ENCODE measurements around the gene THRSP. TPM values are rescaled to one million over a fixed set of nuclear protein-coding genes. Genes with fewer than 3 reads are reported as not detected.
"Not testable (repeated sequence)": the region's sequence is repeated elsewhere in the genome, so short reads cannot be mapped to it uniquely, and the experiment has no call there.

Gene THRSP
- total RNA-seq: not detected

- Mint-ChIP-seq H3K36me3 (ENCODE audit: low read depth) (peaks cover 17% of the 10 kb centered on the region), H3K4me1 (peaks cover 1% of the 10 kb centered on the region), H3K27ac (no peak within 1 kb of the TSS), H3K4me3 (no peak within 1 kb of the TSS), H3K9me3 (no peaks in the 10 kb centered on the region), H3K27me3 (no peaks in the 10 kb centered on the region)
- CTCF ChIA-PET: interaction anchor here (1.0 to 1.1 kb wide), 3 partner anchors 12 to 18 kb away, joined by 3 read pairs; no protein-coding TSS in a partner anchor
- POLR2A ChIA-PET: no interaction called here
- no peak for DNase-seq
These were observed at the start of gene THRSP for GRCh38 chr11:78063440-78064181. THRSP (plus strand) TSS chr11:78063861; CDS start chr11:78063882, 21 bp downstream.

GRCh38 chr11:78014937-78015520 is 48.6 kb upstream of the THRSP start:
- H3K4me3 Mint-ChIP-seq; H3K27ac Mint-ChIP-seq; POLR2A ChIA-PET; H3K9me3 Mint-ChIP-seq; H3K27me3 Mint-ChIP-seq; DNase-seq; H3K4me1 Mint-ChIP-seq; H3K36me3 Mint-ChIP-seq (ENCODE audit: low read depth): not testable (repeated sequence)
- CTCF ChIA-PET: interaction anchor here (1.2 kb wide), 1 partner anchor 16 kb away, joined by 3 read pairs; no protein-coding TSS in a partner anchor

DNA sequence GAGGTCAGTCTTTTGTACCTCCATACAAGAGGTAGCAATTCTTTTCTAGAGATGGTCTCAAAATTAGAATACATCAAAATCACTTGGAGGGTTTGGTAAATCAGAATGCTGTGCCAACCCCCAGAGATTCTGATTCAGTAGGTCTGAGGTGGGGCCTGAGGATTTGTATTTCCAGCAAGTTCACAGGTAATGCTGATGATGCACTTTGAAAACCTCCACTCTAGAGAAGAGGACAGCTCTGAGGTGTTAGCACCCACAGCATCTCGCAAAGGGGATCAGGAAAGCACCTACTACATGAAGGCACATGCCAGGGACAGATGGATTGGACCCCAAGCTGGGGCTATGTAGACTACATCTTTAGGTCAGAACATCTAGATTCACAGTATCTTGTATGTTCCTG is 47.8 kb upstream of the THRSP start:
- H3K27ac Mint-ChIP-seq: no peak overlapping the region
- DNase-seq: no peak
- ChIA-PET CTCF (interaction anchor here (0.5 kb wide), 1 partner anchor 375 kb away, joined by 3 read pairs; no protein-coding TSS in a partner anchor), POLR2A (no interaction called here)
- no peaks in the 10 kb centered on the region for H3K27me3 Mint-ChIP-seq
- no peaks in the 10 kb centered on the region for H3K36me3 Mint-ChIP-seq (ENCODE audit: low read depth)
- H3K4me3 Mint-ChIP-seq: no peak overlapping the region
- no peaks in the 10 kb centered on the region for H3K9me3 Mint-ChIP-seq
- H3K4me1 Mint-ChIP-seq: no peaks in the 10 kb centered on the region

GRCh38 chr11:78019808-78020207 is 43.9 kb upstream of the THRSP start:
- Mint-ChIP-seq H3K27ac (no peak overlapping the region), H3K9me3 (no peaks in the 10 kb centered on the region), H3K27me3 (peaks cover 10% of the 10 kb centered on the region), H3K4me3 (no peak overlapping the region), H3K36me3 (ENCODE audit: low read depth) (no peaks in the 10 kb centered on the region), H3K4me1 (peaks cover 3% of the 10 kb centered on the region)
- CTCF ChIA-PET: interaction anchor here (0.8 kb wide), 1 partner anchor 10 kb away, joined by 4 read pairs; no protein-coding TSS in a partner anchor
- DNase-seq: no peak
- POLR2A ChIA-PET: no interaction called here

DNA sequence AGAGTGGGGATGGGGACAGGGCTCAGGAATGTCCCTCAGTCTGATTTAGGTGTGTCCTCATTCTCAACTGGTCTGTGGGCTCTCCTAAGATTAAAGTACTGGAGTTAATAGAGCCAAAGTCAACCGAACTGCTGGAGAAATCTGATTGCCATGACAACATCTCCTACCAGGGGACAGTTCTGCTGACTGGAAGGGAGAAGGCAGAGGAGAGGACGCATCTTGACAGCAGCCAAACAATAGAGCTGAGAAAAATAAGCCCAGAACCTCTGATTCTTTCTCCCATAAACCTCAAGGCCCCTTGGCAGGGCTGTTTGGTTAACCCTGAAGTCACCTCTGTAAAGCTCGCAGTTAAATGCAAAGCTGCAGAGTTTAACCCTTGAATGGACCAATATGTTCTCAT is 43.4 kb upstream of the THRSP start:
- H3K4me3 Mint-ChIP-seq: no peak overlapping the region
- POLR2A ChIA-PET: no interaction called here
- no peaks in the 10 kb centered on the region for H3K9me3 Mint-ChIP-seq
- peaks cover 3% of the 10 kb centered on the region for H3K4me1 Mint-ChIP-seq
- H3K27me3 Mint-ChIP-seq: peaks cover 10% of the 10 kb centered on the region
- H3K36me3 Mint-ChIP-seq (ENCODE audit: low read depth): no peaks in the 10 kb centered on the region
- CTCF ChIA-PET: interaction anchor here (0.8 to 1.9 kb wide), 3 partner anchors 11 to 19 kb away, joined by 3 to 4 read pairs (median 4); no protein-coding TSS in a partner anchor
- no peak overlapping the region for H3K27ac Mint-ChIP-seq
- no peak for DNase-seq

- peaks cover 10% of the 10 kb centered on the region for H3K27me3 Mint-ChIP-seq
- H3K4me1 Mint-ChIP-seq: peaks cover 3% of the 10 kb centered on the region
- no peaks in the 10 kb centered on the region for H3K36me3 Mint-ChIP-seq (ENCODE audit: low read depth)
- H3K4me3 Mint-ChIP-seq: no peak overlapping the region
- ChIA-PET CTCF (interaction anchor here (0.7 to 1.9 kb wide), 4 partner anchors 13 to 24 kb away, joined by 3 to 4 read pairs (median 4); no protein-coding TSS in a partner anchor), POLR2A (no interaction called here)
- no peak for DNase-seq
- H3K9me3 Mint-ChIP-seq: no peaks in the 10 kb centered on the region
- H3K27ac Mint-ChIP-seq: no peak overlapping the region
These were observed 42.0 kb upstream of the THRSP start for GRCh38 chr11:78021611-78022010.

GRCh38 chr11:78022397-78023396 is 41.0 kb upstream of the THRSP start, which contains the start of gene KCTD14:
KCTD14 (minus strand) TSS chr11:78023276; CDS start chr11:78023249, 27 bp downstream.
- Mint-ChIP-seq H3K9me3 (no peaks in the 10 kb centered on the region), H3K36me3 (ENCODE audit: low read depth) (no peaks in the 10 kb centered on the region), H3K4me3 (no peak within 1 kb of the TSS), H3K27me3 (peaks cover 10% of the 10 kb centered on the region), H3K27ac (peak within 1 kb of the TSS; percentile 65), H3K4me1 (peaks cover 3% of the 10 kb centered on the region)
- DNase-seq: no peak
- POLR2A ChIA-PET: no interaction called here
- CTCF ChIA-PET: no interaction called here

DNA sequence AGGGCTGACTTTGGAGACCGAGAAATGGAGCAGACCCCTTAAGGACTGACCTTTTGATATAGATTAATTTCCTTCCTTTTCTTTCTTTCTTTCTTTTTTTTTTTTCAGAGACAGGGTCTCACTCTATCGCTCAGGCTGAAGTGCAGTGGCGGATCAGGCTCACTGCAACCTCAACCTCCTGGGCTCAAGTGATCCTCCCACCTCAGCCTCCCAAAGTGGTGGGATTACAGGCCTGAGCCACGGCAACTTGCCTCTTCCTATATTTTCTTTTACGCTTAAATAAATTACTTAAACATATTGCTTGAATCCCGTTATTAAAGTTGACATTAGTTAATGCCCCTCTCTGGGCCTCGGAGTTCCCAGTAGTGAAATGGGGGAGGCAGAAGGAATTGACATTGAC is 40.2 kb upstream of the THRSP start:
- ChIA-PET POLR2A (no interaction called here), CTCF (no interaction called here)
- Mint-ChIP-seq H3K36me3 (ENCODE audit: low read depth) (no peaks in the 10 kb centered on the region), H3K27ac (no peak overlapping the region), H3K4me3 (no peak overlapping the region), H3K4me1 (peaks cover 3% of the 10 kb centered on the region), H3K9me3 (no peaks in the 10 kb centered on the region), H3K27me3 (peaks cover 10% of the 10 kb centered on the region)
- DNase-seq: no peak

GRCh38 chr11:78025378-78025777 is 38.3 kb upstream of the THRSP start:
- CTCF ChIA-PET: no interaction called here
- H3K4me3 Mint-ChIP-seq: no peak overlapping the region
- H3K27ac Mint-ChIP-seq: no peak overlapping the region
- H3K27me3 Mint-ChIP-seq: peaks cover 10% of the 10 kb centered on the region
- DNase-seq: no peak
- H3K9me3 Mint-ChIP-seq: no peaks in the 10 kb centered on the region
- no peaks in the 10 kb centered on the region for H3K36me3 Mint-ChIP-seq (ENCODE audit: low read depth)
- POLR2A ChIA-PET: no interaction called here
- peaks cover 3% of the 10 kb centered on the region for H3K4me1 Mint-ChIP-seq

DNA sequence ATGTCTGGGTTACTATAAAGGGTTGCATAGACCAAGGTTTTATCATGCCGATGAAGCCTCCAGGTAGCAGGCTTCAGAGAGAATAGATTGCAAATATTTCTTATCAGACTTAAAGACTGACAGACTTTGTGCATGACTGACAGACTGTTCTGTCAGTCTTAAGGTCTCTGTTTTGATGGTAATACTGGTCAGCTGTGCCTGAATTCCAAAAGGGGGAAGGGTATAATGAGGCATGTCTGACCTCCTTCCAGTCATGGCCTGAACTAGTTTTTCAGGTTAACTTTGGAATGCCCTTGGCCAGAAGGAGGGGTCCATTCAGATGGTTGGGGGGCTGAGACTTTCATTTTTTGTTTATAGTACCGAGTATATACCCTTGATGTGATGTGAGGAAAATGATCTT is 35.9 kb upstream of the THRSP start:
- Mint-ChIP-seq H3K4me1 (peaks cover 1% of the 10 kb centered on the region), H3K36me3 (ENCODE audit: low read depth) (no peaks in the 10 kb centered on the region), H3K27ac (no peak overlapping the region), H3K27me3 (peaks cover 1% of the 10 kb centered on the region), H3K9me3 (no peaks in the 10 kb centered on the region), H3K4me3 (no peak overlapping the region)
- ChIA-PET POLR2A (no interaction called here), CTCF (no interaction called here)
- no peak for DNase-seq

GRCh38 chr11:78028423-78028822 is 35.2 kb upstream of the THRSP start:
- H3K27me3 Mint-ChIP-seq; CTCF ChIA-PET; H3K36me3 Mint-ChIP-seq (ENCODE audit: low read depth); H3K4me1 Mint-ChIP-seq; DNase-seq; POLR2A ChIA-PET; H3K27ac Mint-ChIP-seq; H3K4me3 Mint-ChIP-seq; H3K9me3 Mint-ChIP-seq: not testable (repeated sequence)

GRCh38 chr11:78030429-78031325 is 33.0 kb upstream of the THRSP start:
- H3K27ac Mint-ChIP-seq: no peak overlapping the region
- CTCF ChIA-PET: interaction anchor here (1.0 to 1.1 kb wide), 2 partner anchors 15 to 529 kb away, joined by 3 to 4 read pairs; no protein-coding TSS in a partner anchor
- H3K4me1 Mint-ChIP-seq: no peaks in the 10 kb centered on the region
- POLR2A ChIA-PET: no interaction called here
- H3K27me3 Mint-ChIP-seq: no peaks in the 10 kb centered on the region
- no peak overlapping the region for H3K4me3 Mint-ChIP-seq
- no peaks in the 10 kb centered on the region for H3K36me3 Mint-ChIP-seq (ENCODE audit: low read depth)
- DNase-seq: no peak
- no peaks in the 10 kb centered on the region for H3K9me3 Mint-ChIP-seq
